Measurements from ENCODE around the gene STK32B. TPM values are rescaled to one million over a fixed set of nuclear protein-coding genes. Genes with fewer than 3 reads are reported as not detected.

Gene STK32B
- total RNA-seq, 4 donors from 2014 or later, result 0.09 to 3.2 (median 0.38) TPM; not detected in 1

- Histone ChIP-seq H3K36me3 (no peaks in the 10 kb centered on the region), H3K27me3 (peaks cover 0 to 47% (median 3%) of the 10 kb centered on the region in 4 donors), H3K9me3 (no peaks in the 10 kb centered on the region), H3K4me3 (no peak overlapping the region), H3K4me1 (peaks cover 0 to 11% (median 5%) of the 10 kb centered on the region in 3 donors), H3K27ac (no peak overlapping the region)
- TF ChIP-seq POLR2A (IDR thresholded peaks at IDR 0.05), result no peak
- peak in 1 of 6 experiments; percentile 8 for TF ChIP-seq CTCF (IDR thresholded peaks at IDR 0.05)
- DNase-seq, result no peak
- 10 to 15% methylated on average over 2 of the region's 2 CpGs for WGBS, 2 donors
- intact Hi-C loops (cut with DNase I), result no loop called here
These were observed 33.2 kb upstream of the STK32B start for GRCh38 chr4:5018096-5018495.

- DNase-seq, result no peak
- Histone ChIP-seq H3K27me3 (peaks cover 0 to 43% (median 3%) of the 10 kb centered on the region in 4 donors), H3K9me3 (no peaks in the 10 kb centered on the region), H3K27ac (no peak overlapping the region), H3K4me1 (peaks cover 0 to 11% (median 5%) of the 10 kb centered on the region in 3 donors), H3K4me3 (peak overlapping the region in 1 of 4 donors; percentile 21), H3K36me3 (no peaks in the 10 kb centered on the region)
- intact Hi-C loops (cut with DNase I), result no loop called here
- WGBS, 2 donors, result 19% methylated on average over 5 of the region's 6 CpGs
- TF ChIP-seq CTCF (IDR thresholded peaks at IDR 0.05) (no peak), POLR2A (IDR thresholded peaks at IDR 0.05) (no peak)
These were observed 32.7 kb upstream of the STK32B start for GRCh38 chr4:5018603-5019002.

GRCh38 chr4:5019274-5019673 is 32.0 kb upstream of the STK32B start, which contains the start of gene CYTL1:
TSS of gene CYTL1 (minus strand) at chr4:5019458. CDS start at chr4:5019445, 13 bp downstream.
- Histone ChIP-seq H3K4me1 (peaks cover 0 to 11% (median 5%) of the 10 kb centered on the region in 3 donors), H3K9me3 (no peaks in the 10 kb centered on the region), H3K27ac (no peak within 1 kb of the TSS), H3K4me3 (peak within 1 kb of the TSS in 3 of 4 donors; percentile 22 to 47 (median 23)), H3K36me3 (no peaks in the 10 kb centered on the region), H3K27me3 (peaks cover 0 to 43% (median 3%) of the 10 kb centered on the region in 4 donors)
- WGBS, 2 donors, result 2 to 11% methylated on average over 6 to 18 of the region's 28 CpGs
- intact Hi-C loops (cut with DNase I), result no loop called here
- no peak for TF ChIP-seq POLR2A (IDR thresholded peaks at IDR 0.05)
- no peak for TF ChIP-seq CTCF (IDR thresholded peaks at IDR 0.05)
- no peak for DNase-seq

GRCh38 chr4:5019796-5020195 is 31.5 kb upstream of the STK32B start:
- Histone ChIP-seq H3K36me3 (no peaks in the 10 kb centered on the region), H3K9me3 (no peaks in the 10 kb centered on the region), H3K4me3 (no peak overlapping the region), H3K27ac (no peak overlapping the region), H3K4me1 (peaks cover 4 to 11% (median 5%) of the 10 kb centered on the region in 3 donors), H3K27me3 (peaks cover 0 to 43% (median 3%) of the 10 kb centered on the region in 4 donors)
- intact Hi-C loops (cut with DNase I), result no loop called here
- WGBS, 2 donors, result 64 to 89% methylated on average over 1 to 11 of the region's 12 CpGs
- TF ChIP-seq CTCF (IDR thresholded peaks at IDR 0.05), result no peak
- TF ChIP-seq POLR2A (IDR thresholded peaks at IDR 0.05), result no peak
- no peak for DNase-seq

GRCh38 chr4:5020341-5020740 is 30.9 kb upstream of the STK32B start:
- intact Hi-C loops (cut with DNase I), result no loop called here
- no peaks in the 10 kb centered on the region for H3K36me3 ChIP-seq

More at GRCh38 chr4:5020341-5020740, 30.9 kb upstream of the STK32B start:
- Histone ChIP-seq H3K9me3 (no peaks in the 10 kb centered on the region), H3K27me3 (peaks cover 0 to 39% (median 3%) of the 10 kb centered on the region in 4 donors), H3K27ac (no peak overlapping the region), H3K4me3 (no peak overlapping the region), H3K4me1 (peaks cover 4 to 11% (median 5%) of the 10 kb centered on the region in 3 donors)
- DNase-seq, result no peak
- WGBS, 2 donors, result no CpG with 5 or more reads among the region's 1 CpG
- no peak for TF ChIP-seq POLR2A (IDR thresholded peaks at IDR 0.05)
- TF ChIP-seq CTCF (IDR thresholded peaks at IDR 0.05), result no peak
